Tibial nerve (tissue), 3 donors: ENCODE measurements around the gene RYR1.

Experiments used
- POLR2A ChIP-seq, 2 donors: fragments of 450-650 bp; IDR thresholded peaks; one replicate each; pipeline ENCODE4 v1.6.1; 2017; ENCODE audit warnings: antibody characterized with exemption in 2 of 2, mild to moderate bottlenecking in 2 of 2, moderate library complexity in 2 of 2
- TF ChIP-seq, protein P1 (sequence below), 5 experiments: fragments of 200-600 bp in 3 of 5; fragments of 450-650 bp in 2 of 5; sonication (generic) in 3 of 5; IDR thresholded peaks; one replicate each; pipeline ENCODE4 v1.5.1; 2016 to 2019; ENCODE audit warnings: antibody characterized with exemption in 5 of 5, mild to moderate bottlenecking in 3 of 5, moderate library complexity in 2 of 5

GRCh38 chr19:38513762-38514167, 80.3 kb downstream of the RYR1 start:
- TF ChIP-seq, protein P1, sequence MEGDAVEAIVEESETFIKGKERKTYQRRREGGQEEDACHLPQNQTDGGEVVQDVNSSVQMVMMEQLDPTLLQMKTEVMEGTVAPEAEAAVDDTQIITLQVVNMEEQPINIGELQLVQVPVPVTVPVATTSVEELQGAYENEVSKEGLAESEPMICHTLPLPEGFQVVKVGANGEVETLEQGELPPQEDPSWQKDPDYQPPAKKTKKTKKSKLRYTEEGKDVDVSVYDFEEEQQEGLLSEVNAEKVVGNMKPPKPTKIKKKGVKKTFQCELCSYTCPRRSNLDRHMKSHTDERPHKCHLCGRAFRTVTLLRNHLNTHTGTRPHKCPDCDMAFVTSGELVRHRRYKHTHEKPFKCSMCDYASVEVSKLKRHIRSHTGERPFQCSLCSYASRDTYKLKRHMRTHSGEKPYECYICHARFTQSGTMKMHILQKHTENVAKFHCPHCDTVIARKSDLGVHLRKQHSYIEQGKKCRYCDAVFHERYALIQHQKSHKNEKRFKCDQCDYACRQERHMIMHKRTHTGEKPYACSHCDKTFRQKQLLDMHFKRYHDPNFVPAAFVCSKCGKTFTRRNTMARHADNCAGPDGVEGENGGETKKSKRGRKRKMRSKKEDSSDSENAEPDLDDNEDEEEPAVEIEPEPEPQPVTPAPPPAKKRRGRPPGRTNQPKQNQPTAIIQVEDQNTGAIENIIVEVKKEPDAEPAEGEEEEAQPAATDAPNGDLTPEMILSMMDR (IDR thresholded peaks at IDR 0.05): no peak
- no peak for TF ChIP-seq POLR2A (IDR thresholded peaks at IDR 0.05)
